ENCODE results near the gene CAB39L. TPM values are rescaled to one million over a fixed set of nuclear protein-coding genes. Genes with fewer than 3 reads are reported as not detected.
"Not testable (repeated sequence)": the region's sequence is repeated elsewhere in the genome, so short reads cannot be mapped to it uniquely, and the experiment has no call there.

The CAB39L gene
- total RNA-seq, 2 donors from 2014 or later, result 6.1 to 14.5 TPM

DNA sequence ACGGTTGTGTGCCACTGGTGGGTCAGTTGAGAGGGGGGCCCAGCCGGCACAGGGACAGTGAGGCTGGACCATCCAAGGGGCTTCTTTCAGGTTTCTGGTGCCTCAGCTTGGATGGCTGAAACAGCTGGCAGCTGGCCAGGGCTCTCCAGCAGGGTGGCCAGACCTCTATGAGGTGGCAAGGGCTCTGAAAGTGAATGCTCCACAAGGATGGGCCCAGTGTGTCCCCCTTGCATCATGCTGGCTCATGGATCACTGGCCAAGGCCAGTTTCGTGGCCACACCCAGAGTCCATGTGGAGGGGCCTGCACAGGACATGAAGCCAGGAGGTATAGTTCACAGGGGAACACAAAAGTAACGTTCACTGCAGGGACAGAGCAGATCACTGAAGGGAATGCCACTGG lies 146.5 kb downstream of the CAB39L start:
- TF ChIP-seq, protein P1, sequence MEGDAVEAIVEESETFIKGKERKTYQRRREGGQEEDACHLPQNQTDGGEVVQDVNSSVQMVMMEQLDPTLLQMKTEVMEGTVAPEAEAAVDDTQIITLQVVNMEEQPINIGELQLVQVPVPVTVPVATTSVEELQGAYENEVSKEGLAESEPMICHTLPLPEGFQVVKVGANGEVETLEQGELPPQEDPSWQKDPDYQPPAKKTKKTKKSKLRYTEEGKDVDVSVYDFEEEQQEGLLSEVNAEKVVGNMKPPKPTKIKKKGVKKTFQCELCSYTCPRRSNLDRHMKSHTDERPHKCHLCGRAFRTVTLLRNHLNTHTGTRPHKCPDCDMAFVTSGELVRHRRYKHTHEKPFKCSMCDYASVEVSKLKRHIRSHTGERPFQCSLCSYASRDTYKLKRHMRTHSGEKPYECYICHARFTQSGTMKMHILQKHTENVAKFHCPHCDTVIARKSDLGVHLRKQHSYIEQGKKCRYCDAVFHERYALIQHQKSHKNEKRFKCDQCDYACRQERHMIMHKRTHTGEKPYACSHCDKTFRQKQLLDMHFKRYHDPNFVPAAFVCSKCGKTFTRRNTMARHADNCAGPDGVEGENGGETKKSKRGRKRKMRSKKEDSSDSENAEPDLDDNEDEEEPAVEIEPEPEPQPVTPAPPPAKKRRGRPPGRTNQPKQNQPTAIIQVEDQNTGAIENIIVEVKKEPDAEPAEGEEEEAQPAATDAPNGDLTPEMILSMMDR (IDR thresholded peaks at IDR 0.05), result no peak
- Histone ChIP-seq H3K36me3 (no peaks in the 10 kb centered on the region), H3K9ac (ENCODE audit: low read depth in 2 of 2, low read length in 2 of 2) (no peak overlapping the region), H3K27ac (no peak overlapping the region), H3K27me3 (no peaks in the 10 kb centered on the region), H3K4me3 (no peak overlapping the region), H3K4me1 (no peaks in the 10 kb centered on the region), H3K9me3 (no peaks in the 10 kb centered on the region)
- no peak for DNase-seq
- intact Hi-C loops (cut with DNase I), result no loop called here

DNA sequence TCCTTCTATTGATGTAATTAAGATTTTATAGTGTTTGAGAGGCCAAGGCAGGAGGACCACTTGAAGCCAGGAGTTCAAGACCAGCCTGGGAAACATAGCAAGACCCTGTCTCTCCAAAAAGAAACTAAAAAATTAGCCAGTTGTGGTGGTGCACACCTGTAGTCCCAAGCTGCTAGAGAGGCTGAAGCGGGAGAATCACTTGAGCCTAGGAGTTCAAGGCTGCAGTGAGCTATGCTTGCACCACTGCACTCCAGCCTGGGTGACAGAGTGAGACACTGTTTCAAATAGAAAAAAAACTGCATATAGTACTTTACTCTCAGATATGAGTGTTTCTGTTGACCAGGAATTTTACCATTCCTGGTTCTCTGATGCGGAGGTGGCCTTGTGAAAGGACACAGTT lies 147.2 kb downstream of the CAB39L start:
- no peak for DNase-seq
- Histone ChIP-seq H3K9ac (ENCODE audit: low read depth in 2 of 2, low read length in 2 of 2) (no peak overlapping the region), H3K4me3 (no peak overlapping the region), H3K36me3 (no peaks in the 10 kb centered on the region), H3K9me3 (no peaks in the 10 kb centered on the region), H3K27ac (no peak overlapping the region), H3K4me1 (no peaks in the 10 kb centered on the region), H3K27me3 (no peaks in the 10 kb centered on the region)
- TF ChIP-seq, protein P1 (IDR thresholded peaks at IDR 0.05), result no peak
- intact Hi-C loops (cut with DNase I), result no loop called here

DNA sequence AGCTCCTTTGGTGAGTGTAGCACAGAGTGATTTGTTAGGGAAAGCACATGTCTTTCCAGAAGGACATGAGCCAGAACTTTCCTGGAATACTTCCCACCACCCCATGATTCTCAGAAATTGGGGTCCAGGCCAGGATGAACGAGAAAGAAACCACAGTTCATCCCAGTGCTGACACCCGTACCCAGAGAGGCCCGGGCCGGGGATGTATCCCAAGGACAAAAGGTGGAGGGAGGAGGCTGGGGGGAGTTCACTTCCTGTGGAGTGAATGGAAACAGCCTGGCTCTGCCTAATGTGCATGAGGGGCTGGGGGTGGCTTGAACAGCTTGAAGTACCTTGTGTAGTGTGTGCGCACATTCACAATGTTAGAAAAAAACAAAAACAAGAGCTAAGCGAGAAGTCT lies 148.6 kb downstream of the CAB39L start:
- Histone ChIP-seq H3K9ac (ENCODE audit: low read depth in 2 of 2, low read length in 2 of 2) (no peak overlapping the region), H3K4me3 (no peak overlapping the region), H3K4me1 (no peaks in the 10 kb centered on the region), H3K27me3 (no peaks in the 10 kb centered on the region), H3K27ac (no peak overlapping the region), H3K9me3 (no peaks in the 10 kb centered on the region), H3K36me3 (no peaks in the 10 kb centered on the region)
- DNase-seq, result no peak
- TF ChIP-seq, protein P1 (IDR thresholded peaks at IDR 0.05), result no peak
- intact Hi-C loops (cut with DNase I), result no loop called here

DNA sequence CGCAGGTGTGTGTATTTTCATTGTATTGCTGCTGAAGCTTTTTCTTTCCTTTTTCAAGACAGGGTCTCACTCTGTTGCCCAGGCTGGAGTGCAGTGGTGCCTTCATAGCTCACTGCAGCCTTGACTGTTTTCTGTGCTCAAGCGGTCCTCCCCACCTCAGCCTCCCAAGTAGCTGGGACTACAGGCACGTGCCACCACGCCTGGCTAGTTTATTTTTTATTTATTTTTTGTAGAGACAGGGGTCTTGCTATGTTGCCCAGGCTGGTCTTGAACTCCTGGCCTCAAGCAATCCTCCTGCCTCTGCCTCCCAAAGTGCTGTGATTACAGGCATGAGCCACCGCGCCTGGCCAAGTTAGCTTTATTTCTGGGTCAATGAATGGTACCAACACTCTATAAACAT lies 149.1 kb downstream of the CAB39L start:
- H3K27ac ChIP-seq; intact Hi-C loops (cut with DNase I); H3K36me3 ChIP-seq; H3K27me3 ChIP-seq; DNase-seq; H3K9ac ChIP-seq (ENCODE audit: low read depth in 2 of 2, low read length in 2 of 2); H3K4me3 ChIP-seq; H3K9me3 ChIP-seq; H3K4me1 ChIP-seq: not testable (repeated sequence)

DNA sequence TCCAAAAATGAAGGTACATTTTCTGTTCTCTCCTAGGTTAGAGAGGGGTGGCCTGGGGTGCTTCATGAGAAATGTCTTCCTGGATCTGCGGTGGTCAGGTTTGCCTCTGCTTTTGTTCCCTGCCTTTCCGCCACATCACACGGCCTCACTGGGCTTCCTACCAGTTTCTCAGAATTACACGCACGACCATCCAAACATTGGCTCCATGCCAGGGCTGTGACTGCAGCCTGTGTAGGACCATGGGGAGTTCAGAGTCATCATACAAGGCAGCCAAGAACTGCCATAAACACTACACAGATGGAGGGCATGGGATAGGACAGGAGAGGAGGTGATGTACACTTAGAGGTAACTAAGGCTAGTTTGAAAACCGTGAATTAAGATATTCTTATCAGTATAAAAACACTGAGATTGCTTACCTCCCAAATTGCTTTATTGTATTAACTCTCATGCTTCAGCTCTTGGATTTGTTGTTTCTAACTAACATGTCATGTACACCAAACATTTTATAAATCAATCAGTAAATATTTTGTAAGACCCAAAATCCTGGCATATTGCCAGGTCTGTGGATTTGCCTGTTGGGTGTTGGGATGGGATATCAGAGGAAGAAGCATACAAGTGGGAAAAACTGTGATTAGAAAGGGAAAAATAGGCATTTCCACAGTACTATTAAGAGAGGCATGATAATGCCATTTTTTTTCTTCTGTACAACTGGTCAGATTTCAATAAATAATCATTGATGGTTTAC lies 150.9 kb downstream of the CAB39L start:
- intact Hi-C loops (cut with DNase I), result no loop called here
- H3K4me3 ChIP-seq, result no peak overlapping the region
- no peaks in the 10 kb centered on the region for H3K36me3 ChIP-seq
- H3K27me3 ChIP-seq, result no peaks in the 10 kb centered on the region
- no peaks in the 10 kb centered on the region for H3K4me1 ChIP-seq
- no peak overlapping the region for H3K27ac ChIP-seq
- H3K9me3 ChIP-seq, result no peaks in the 10 kb centered on the region
- DNase-seq, result no peak
- H3K9ac ChIP-seq (ENCODE audit: low read depth in 2 of 2, low read length in 2 of 2), result no peak overlapping the region
- TF ChIP-seq, protein P1 (IDR thresholded peaks at IDR 0.05), result no peak

DNA sequence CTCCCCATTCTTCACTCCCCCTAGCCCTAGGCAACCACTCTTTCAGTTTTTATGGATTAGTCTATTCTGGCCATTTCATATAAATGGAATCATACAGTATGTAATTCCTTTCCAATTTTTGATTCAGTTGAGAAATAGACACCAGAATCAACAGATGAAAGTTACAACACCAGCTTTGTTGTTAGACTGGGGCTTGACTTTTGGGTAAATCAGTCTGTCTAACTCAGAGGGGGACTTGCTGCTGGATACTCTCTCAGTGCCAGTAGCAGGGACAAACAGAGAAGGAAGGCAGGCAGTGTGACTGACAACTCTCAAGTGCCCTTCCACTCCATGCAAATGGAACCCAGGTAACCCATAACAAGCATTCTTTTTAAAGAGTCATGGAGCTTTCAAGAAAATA lies 155.4 kb downstream of the CAB39L start:
- TF ChIP-seq, protein P1 (IDR thresholded peaks at IDR 0.05), result no peak
- no peak for DNase-seq
- no peak overlapping the region for H3K9ac ChIP-seq (ENCODE audit: low read depth in 2 of 2, low read length in 2 of 2)
- H3K9me3 ChIP-seq, result no peaks in the 10 kb centered on the region
- H3K27me3 ChIP-seq, result no peaks in the 10 kb centered on the region
- H3K27ac ChIP-seq, result no peak overlapping the region
- no peaks in the 10 kb centered on the region for H3K4me1 ChIP-seq
- H3K4me3 ChIP-seq, result no peak overlapping the region
- no peaks in the 10 kb centered on the region for H3K36me3 ChIP-seq
- intact Hi-C loops (cut with DNase I), result no loop called here
